Adrenal gland (tissue), 12 donors: ENCODE measurements around the gene HBS1L. TPM values are rescaled to one million over a fixed set of nuclear protein-coding genes. Genes with fewer than 3 reads are reported as not detected.

Experiments used
- DNase-seq, 7 donors: peaks; one replicate each; pipeline ENCODE4 v3.0.0-alpha.2; 2019 to 2020
- H3K27ac ChIP-seq, 5 donors: fragments of 200-600 bp; sonication (generic) in 4 of 5; 1 replicate in 3 of 5; 2 replicates in 2 of 5; pipeline versions ENCODE4 v1.5.1 to v1.8.0; 2016 to 2020; ENCODE audit warnings: mild to moderate bottlenecking in 1 of 5
- H3K27me3 ChIP-seq: fragments of 200-600 bp; 2 replicates; pipeline ENCODE4 v1.8.0; 2021
- H3K36me3 ChIP-seq, 2 donors: fragments of 200-600 bp; replicated peaks in 1 of 2; 1 replicate in 1 of 2; 2 replicates in 1 of 2; pipeline versions ENCODE4 v1.5.1 to v1.8.0; 2018 to 2022
- H3K4me1 ChIP-seq, 2 donors: fragments of 200-600 bp; replicated peaks in 1 of 2; 1 replicate in 1 of 2; 2 replicates in 1 of 2; pipeline versions ENCODE4 v1.5.1 to v1.8.0; 2018 to 2021
- H3K4me3 ChIP-seq, 4 donors: fragments of 200-600 bp; sonication (generic) in 3 of 4; one replicate each; pipeline ENCODE4 v1.5.1; 2016 to 2018
- H3K9me3 ChIP-seq, 3 donors: fragments of 200-600 bp; sonication (generic) in 1 of 3; replicated peaks in 1 of 3; 1 replicate in 2 of 3; 2 replicates in 1 of 3; pipeline versions ENCODE4 v1.5.1 to v1.8.0; 2016 to 2021
- POLR2A ChIP-seq, 2 donors: fragments of 450-650 bp; IDR thresholded peaks; one replicate each; pipeline ENCODE4 v1.6.1; 2017; ENCODE audit warnings: antibody characterized with exemption in 2 of 2, mild to moderate bottlenecking in 2 of 2, moderate library complexity in 1 of 2
- WGBS, 4 donors: extraction: QIAGEN DNeasy Blood & Tissue Kit in 2 of 4; methylation state at CpG; one replicate each; pipeline versions ENCODE4 v1.1.5 to v1.1.7; 2013 to 2017; 5-methylcytosine and 5-hydroxymethylcytosine counted together
- intact Hi-C, 2 donors: fragments of 100-400 bp; cut with DNase I; formaldehyde crosslinking; loops; one replicate each; pipeline versions ENCODE4 v1.14.1 to v1.15.0; 2022 to 2023
- polyA plus RNA-seq, 3 donors: library from polyadenylated mRNA; stranded (reverse); fragments of 200-250 nt in 2 of 3; fragments of 350-450 nt in 1 of 3; fragmentation: Illumina TruSeq in 1 of 3; extraction: RNeasy Lipid Tissue Mini Kit (QIAGEN cat#74804) in 1 of 3; gene quantifications; one replicate each; pipeline ENCODE4 v1.2.3, GENCODE V29; 2013 to 2014
- total RNA-seq, 9 donors: library from RNA; depleted of rRNA in 4 of 9; stranded (reverse); fragments of >200 nt in 4 of 9; fragments of 120-200 nt in 1 of 9; fragmentation: NEBNext Ultra II Directional in 1 of 9; extraction: Animal tissue kit (Norgen Biotek cat#: 25700) in 1 of 9; gene quantifications; one replicate each; pipeline versions ENCODE4 v1.1.0 to v1.2.4, GENCODE V29; 2013 to 2023
- TF ChIP-seq, protein P1 (sequence below), 6 experiments: fragments of 450-650 bp in 4 of 6; fragments of 200-600 bp in 2 of 6; sonication (generic) in 1 of 6; IDR thresholded peaks; 1 replicate in 5 of 6; 2 replicates in 1 of 6; pipeline versions ENCODE4 v1.5.1 to v1.8.0; 2016 to 2021; ENCODE audit warnings: antibody characterized with exemption in 6 of 6, mild to moderate bottlenecking in 2 of 6, moderate library complexity in 1 of 6
- donor health status: healthy with polysubstance abuse.
- donor health status: Bipolar disorder and iron deficiency.
- donor health status: DM: yes; HTN: yes; CAD: no.
- donor health status: DM: no; HTN: no; CAD: no.
- donor health status: DM: no; HTN: no; CAD: no.
- donor health status: DM: yes; HTN: yes; CAD: no.

HBS1L gene
- total and polyA plus RNA-seq, 12 donors = 17.0 to 121 (median 58.4) TPM

- H3K27me3 ChIP-seq = no peaks in the 10 kb centered on the region
- no peak for DNase-seq
- no peak overlapping the region for H3K27ac ChIP-seq
- H3K9me3 ChIP-seq = no peaks in the 10 kb centered on the region
- TF ChIP-seq, protein P1, sequence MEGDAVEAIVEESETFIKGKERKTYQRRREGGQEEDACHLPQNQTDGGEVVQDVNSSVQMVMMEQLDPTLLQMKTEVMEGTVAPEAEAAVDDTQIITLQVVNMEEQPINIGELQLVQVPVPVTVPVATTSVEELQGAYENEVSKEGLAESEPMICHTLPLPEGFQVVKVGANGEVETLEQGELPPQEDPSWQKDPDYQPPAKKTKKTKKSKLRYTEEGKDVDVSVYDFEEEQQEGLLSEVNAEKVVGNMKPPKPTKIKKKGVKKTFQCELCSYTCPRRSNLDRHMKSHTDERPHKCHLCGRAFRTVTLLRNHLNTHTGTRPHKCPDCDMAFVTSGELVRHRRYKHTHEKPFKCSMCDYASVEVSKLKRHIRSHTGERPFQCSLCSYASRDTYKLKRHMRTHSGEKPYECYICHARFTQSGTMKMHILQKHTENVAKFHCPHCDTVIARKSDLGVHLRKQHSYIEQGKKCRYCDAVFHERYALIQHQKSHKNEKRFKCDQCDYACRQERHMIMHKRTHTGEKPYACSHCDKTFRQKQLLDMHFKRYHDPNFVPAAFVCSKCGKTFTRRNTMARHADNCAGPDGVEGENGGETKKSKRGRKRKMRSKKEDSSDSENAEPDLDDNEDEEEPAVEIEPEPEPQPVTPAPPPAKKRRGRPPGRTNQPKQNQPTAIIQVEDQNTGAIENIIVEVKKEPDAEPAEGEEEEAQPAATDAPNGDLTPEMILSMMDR (IDR thresholded peaks at IDR 0.05) = no peak
- no peak for TF ChIP-seq POLR2A (IDR thresholded peaks at IDR 0.05)
- no peaks in the 10 kb centered on the region for H3K4me1 ChIP-seq
- no peaks in the 10 kb centered on the region for H3K36me3 ChIP-seq
- intact Hi-C loops = loop anchor here in 1 of 2 donors (10.0 kb wide), 1 partner anchor 790 kb away; no protein-coding TSS in a partner anchor
- no peak overlapping the region for H3K4me3 ChIP-seq
These were observed 109.6 kb downstream of the HBS1L start for GRCh38 chr6:134945045-134945444.

DNA sequence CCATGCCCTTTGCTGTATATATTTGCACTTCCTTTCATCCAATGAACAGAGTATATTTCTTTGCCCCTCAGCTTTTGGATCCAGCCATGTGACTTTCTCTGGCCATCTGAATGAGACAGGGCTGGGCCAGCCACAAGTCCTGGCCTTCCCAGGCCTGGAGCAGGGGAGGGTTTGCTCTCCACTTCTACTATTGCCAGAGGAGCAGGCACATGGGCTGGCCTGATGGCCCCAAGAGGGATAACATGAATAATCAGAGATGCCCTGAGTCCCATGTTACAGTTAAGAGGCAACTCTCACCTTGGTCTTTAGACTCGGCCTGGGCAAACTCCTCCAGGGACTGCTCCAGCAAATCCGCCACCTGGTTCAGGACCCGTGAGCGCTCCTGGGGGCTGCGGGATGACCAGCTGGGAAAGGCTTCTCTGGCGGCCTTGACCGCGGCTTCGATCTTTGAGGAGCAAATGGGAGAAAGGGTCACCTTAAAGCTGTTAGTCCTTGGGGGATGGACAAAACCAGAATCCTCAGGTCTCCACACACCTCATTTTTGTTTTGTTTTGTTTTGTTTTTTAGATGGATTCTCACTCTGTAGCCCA is 111.0 kb downstream of the HBS1L start:
- intact Hi-C loops = loop anchor here (5.0 to 10.0 kb wide), 2 partner anchors 789 to 831 kb away; no protein-coding TSS in a partner anchor
- H3K4me3 ChIP-seq = no peak overlapping the region
- no peaks in the 10 kb centered on the region for H3K36me3 ChIP-seq
- DNase-seq = no peak
- H3K27me3 ChIP-seq = no peaks in the 10 kb centered on the region
- no peak overlapping the region for H3K27ac ChIP-seq
- 91 to 100% (median 94%) methylated on average over 9 of the region's 9 CpGs for WGBS, 4 donors
- TF ChIP-seq POLR2A (IDR thresholded peaks at IDR 0.05) = no peak
- TF ChIP-seq, protein P1 (IDR thresholded peaks at IDR 0.05) = no peak
- no peaks in the 10 kb centered on the region for H3K4me1 ChIP-seq
- no peaks in the 10 kb centered on the region for H3K9me3 ChIP-seq

DNA sequence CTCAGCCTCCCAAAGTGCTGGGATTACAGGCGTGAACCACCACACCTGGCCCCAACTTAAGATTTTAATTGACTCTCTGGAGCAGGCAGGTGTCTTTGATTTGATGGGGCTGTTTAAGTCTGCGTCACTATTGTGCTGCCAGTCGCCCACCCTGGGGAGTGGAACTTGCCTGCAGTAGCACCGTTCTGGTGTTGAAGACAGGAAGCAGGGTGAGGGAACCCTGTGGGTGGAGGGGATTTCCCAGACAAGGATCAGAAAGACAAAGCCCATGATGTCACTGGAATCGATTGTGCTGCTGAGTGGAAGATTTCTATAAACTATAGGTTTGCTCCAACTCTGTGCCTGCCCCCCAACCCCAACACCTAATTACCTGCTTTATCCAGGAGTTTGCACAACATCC is 115.7 kb downstream of the HBS1L start:
- Histone ChIP-seq H3K36me3 (no peaks in the 10 kb centered on the region), H3K27me3 (no peaks in the 10 kb centered on the region), H3K27ac (no peak overlapping the region), H3K9me3 (no peaks in the 10 kb centered on the region), H3K4me1 (no peaks in the 10 kb centered on the region), H3K4me3 (no peak overlapping the region)
- intact Hi-C loops = loop anchor here in 1 of 2 donors (10.0 kb wide), 1 partner anchor 784 kb away; no protein-coding TSS in a partner anchor
- TF ChIP-seq, protein P1 (IDR thresholded peaks at IDR 0.05) = no peak
- no peak for TF ChIP-seq POLR2A (IDR thresholded peaks at IDR 0.05)
- 67 to 86% (median 75%) methylated on average over 5 of the region's 5 CpGs for WGBS, 4 donors
- no peak for DNase-seq

DNA sequence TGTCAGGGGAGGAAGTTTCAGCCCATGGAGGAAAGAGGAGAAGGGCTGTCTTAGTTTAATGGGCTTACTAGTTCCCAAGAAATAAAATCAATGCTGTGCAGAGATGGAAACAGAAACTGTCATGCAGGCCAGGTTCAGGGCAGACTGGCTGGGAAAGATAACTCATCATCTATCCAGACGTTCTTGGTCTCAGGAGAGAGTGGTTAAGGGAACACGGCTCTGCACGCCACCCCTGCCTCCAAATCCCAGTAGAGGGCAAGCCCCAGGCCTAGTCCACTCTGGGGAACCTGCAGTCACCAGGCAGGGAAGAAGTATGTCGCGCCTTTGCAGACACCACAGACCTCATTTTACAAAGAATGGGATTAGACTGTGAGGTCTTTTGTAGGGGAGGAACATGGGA is 117.2 kb downstream of the HBS1L start:
- WGBS, 4 donors = 74 to 93% (median 88%) methylated on average over 5 of the region's 5 CpGs
- intact Hi-C loops = loop anchor here in 1 of 2 donors (10.0 kb wide), 1 partner anchor 783 kb away; no protein-coding TSS in a partner anchor
- H3K36me3 ChIP-seq = no peaks in the 10 kb centered on the region
- no peak for DNase-seq
- no peaks in the 10 kb centered on the region for H3K9me3 ChIP-seq
- H3K27ac ChIP-seq = no peak overlapping the region
- no peaks in the 10 kb centered on the region for H3K27me3 ChIP-seq
- no peak overlapping the region for H3K4me3 ChIP-seq
- H3K4me1 ChIP-seq = no peaks in the 10 kb centered on the region
- TF ChIP-seq, protein P1 (IDR thresholded peaks at IDR 0.05) = no peak
- no peak for TF ChIP-seq POLR2A (IDR thresholded peaks at IDR 0.05)
